GM19240 (cell line): Measurements from ENCODE around the gene GSN.

ENCODE experiments used
- DNase-seq: peaks from one replicate; pipeline ENCODE4 v3.0.0; 2011; ENCODE audit warnings: low spot score; ENCODE audit not compliant: insufficient read length

The GSN gene

GRCh38 chr9:121242959-121243346, 25.0 kb upstream of the GSN start:
- DNase-seq, result no peak

GRCh38 chr9:121246821-121247561, 21.0 kb upstream of the GSN start:
- no peak for DNase-seq

- no peak for DNase-seq
Measured at GRCh38 chr9:121249563-121249962, 18.4 kb upstream of the GSN start.

GRCh38 chr9:121252104-121252851, 15.7 kb upstream of the GSN start:
- DNase-seq, result no peak

- DNase-seq, result no peak
Measured at GRCh38 chr9:121253162-121253561, 14.8 kb upstream of the GSN start.

- no peak for DNase-seq
Measured at GRCh38 chr9:121253821-121254501, 14.0 kb upstream of the GSN start.

GRCh38 chr9:121259498-121259897, 8.5 kb upstream of the GSN start:
- no peak for DNase-seq

- no peak for DNase-seq
Measured at GRCh38 chr9:121259935-121260334, 8.0 kb upstream of the GSN start.

GRCh38 chr9:121260457-121261106, 7.4 kb upstream of the GSN start:
- no peak for DNase-seq

- no peak for DNase-seq
Measured at GRCh38 chr9:121261107-121261460, 6.9 kb upstream of the GSN start.

GRCh38 chr9:121261755-121262154, 6.2 kb upstream of the GSN start:
- no peak for DNase-seq

- DNase-seq, result no peak
Measured at GRCh38 chr9:121262423-121262822, 5.5 kb upstream of the GSN start.

GRCh38 chr9:121262953-121263352, 5.0 kb upstream of the GSN start:
- no peak for DNase-seq

- no peak for DNase-seq
Measured at GRCh38 chr9:121266356-121266755, 1.6 kb upstream of the GSN start.

- DNase-seq, result no peak
Measured at GRCh38 chr9:121266906-121267650, 884 bp upstream of the GSN start.

GRCh38 chr9:121268598-121268850, 562 bp downstream of the GSN start:
- DNase-seq, result no peak

- DNase-seq, result no peak
Measured at GRCh38 chr9:121268851-121269641, 1.1 kb downstream of the GSN start.

GRCh38 chr9:121269642-121270254, 1.8 kb downstream of the GSN start:
- DNase-seq, result no peak

- DNase-seq, result no peak
Measured at GRCh38 chr9:121271368-121272341, 3.7 kb downstream of the GSN start.
